ENCODE data around the gene INVS.
"Not testable (repeated sequence)": the region's sequence is repeated elsewhere in the genome, so short reads cannot be mapped to it uniquely, and the experiment has no call there.

The INVS gene

DNA sequence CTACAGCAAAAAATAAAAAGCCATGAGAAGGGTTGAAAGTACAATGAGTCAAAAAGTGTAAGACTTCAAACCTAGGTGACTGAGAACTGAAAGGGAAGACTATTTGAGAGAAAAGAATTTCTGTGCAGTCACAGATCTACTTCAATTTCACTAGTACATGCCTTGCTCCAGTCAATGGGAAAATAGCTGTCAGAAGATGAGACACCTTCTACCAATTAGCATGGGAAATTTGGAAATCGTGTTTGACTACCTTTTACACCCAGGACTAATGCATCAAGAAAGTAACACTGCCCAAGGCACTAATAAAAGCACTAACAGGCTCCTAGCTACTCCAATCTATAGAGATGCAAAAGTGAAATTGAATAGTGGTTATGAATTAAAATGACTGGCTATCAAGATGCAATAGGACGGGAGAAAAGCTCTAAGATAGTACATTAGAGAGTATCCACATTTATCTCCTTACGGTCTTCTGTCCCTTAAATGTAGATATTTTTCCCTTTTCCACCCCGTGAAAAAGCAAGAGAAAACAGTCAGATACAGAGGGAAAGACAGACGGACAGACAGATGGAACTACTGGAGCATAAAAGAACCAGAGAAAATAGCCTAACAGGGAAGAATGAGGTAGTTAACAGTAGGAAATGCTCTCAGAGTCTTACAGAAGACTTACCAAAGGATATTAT is 15.5 kb upstream of the INVS start:
- no peak for DNase-seq (ENCODE audit: low read depth, low spot score)
- no CpG with 5 or more reads among the region's 5 CpGs for WGBS (ENCODE audit: insufficient coverage, insufficient read length)
- no peak overlapping the region for H3K4me3 ChIP-seq (ENCODE audit: low read length)
- H3K36me3 ChIP-seq (ENCODE audit: control insufficient read depth, insufficient read depth, low read length), result no peaks in the 10 kb centered on the region
- no peaks in the 10 kb centered on the region; the same call in 1 of the 2 replicates for H3K4me1 ChIP-seq (ENCODE audit: control insufficient read depth, insufficient read depth, low read length)
- no peak overlapping the region for H3K27ac ChIP-seq (ENCODE audit: low read length)
- no peaks in the 10 kb centered on the region for H3K27me3 ChIP-seq (ENCODE audit: control insufficient read depth, insufficient read depth, low read length)
- no peaks in the 10 kb centered on the region for H3K9me3 ChIP-seq (ENCODE audit: control insufficient read depth, insufficient read depth, low read length)

DNA sequence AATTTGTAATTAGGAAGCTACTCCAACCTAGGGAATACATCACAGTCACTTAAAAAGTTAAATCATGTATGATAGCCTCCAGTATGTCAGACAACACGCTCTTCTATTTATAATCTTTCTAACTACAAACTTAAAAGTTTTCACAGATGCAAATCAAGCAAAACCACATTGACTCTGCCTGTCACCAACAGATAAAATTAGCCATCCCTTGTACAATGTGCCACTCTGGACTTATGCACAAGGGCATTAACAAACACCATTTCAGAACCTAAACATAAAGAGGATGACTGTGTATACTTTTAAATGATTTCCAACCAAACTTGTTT is 15.0 kb upstream of the INVS start:
- no peak overlapping the region for H3K4me3 ChIP-seq (ENCODE audit: low read length)
- no CpG with 5 or more reads among the region's 1 CpG for WGBS (ENCODE audit: insufficient coverage, insufficient read length)
- no peaks in the 10 kb centered on the region; the same call in 1 of the 2 replicates for H3K4me1 ChIP-seq (ENCODE audit: control insufficient read depth, insufficient read depth, low read length)
- no peak for DNase-seq (ENCODE audit: low read depth, low spot score)
- no peaks in the 10 kb centered on the region for H3K36me3 ChIP-seq (ENCODE audit: control insufficient read depth, insufficient read depth, low read length)
- H3K27ac ChIP-seq (ENCODE audit: low read length), result no peak overlapping the region
- no peaks in the 10 kb centered on the region for H3K27me3 ChIP-seq (ENCODE audit: control insufficient read depth, insufficient read depth, low read length)
- no peaks in the 10 kb centered on the region for H3K9me3 ChIP-seq (ENCODE audit: control insufficient read depth, insufficient read depth, low read length)

DNA sequence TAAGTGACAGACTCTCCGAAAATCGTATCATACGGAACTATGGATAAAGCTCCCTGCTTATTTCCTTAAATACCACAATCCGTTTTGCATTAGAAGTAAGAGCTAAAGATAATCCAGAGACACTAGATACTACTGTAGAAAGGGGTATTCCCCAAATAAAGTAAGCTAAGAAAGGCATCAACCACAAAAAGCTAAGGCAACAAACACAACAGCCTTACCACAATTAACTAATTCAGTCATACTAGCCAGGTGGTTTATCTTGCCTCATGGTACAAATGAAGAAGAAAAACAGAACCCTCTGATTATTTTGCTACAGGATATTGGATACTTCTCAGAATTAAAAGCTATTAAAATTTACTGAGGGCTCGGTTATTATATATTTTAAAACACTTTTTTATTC is 14.3 kb upstream of the INVS start:
- H3K4me1 ChIP-seq (ENCODE audit: control insufficient read depth, insufficient read depth, low read length), result no peaks in the 10 kb centered on the region; the same call in 1 of the 2 replicates
- H3K27me3 ChIP-seq (ENCODE audit: control insufficient read depth, insufficient read depth, low read length), result no peaks in the 10 kb centered on the region
- H3K4me3 ChIP-seq (ENCODE audit: low read length), result no peak overlapping the region
- DNase-seq (ENCODE audit: low read depth, low spot score), result no peak
- no peaks in the 10 kb centered on the region for H3K9me3 ChIP-seq (ENCODE audit: control insufficient read depth, insufficient read depth, low read length)
- no peaks in the 10 kb centered on the region for H3K36me3 ChIP-seq (ENCODE audit: control insufficient read depth, insufficient read depth, low read length)
- no peak overlapping the region for H3K27ac ChIP-seq (ENCODE audit: low read length)
- WGBS (ENCODE audit: insufficient coverage, insufficient read length), result no CpG with 5 or more reads among the region's 5 CpGs

DNA sequence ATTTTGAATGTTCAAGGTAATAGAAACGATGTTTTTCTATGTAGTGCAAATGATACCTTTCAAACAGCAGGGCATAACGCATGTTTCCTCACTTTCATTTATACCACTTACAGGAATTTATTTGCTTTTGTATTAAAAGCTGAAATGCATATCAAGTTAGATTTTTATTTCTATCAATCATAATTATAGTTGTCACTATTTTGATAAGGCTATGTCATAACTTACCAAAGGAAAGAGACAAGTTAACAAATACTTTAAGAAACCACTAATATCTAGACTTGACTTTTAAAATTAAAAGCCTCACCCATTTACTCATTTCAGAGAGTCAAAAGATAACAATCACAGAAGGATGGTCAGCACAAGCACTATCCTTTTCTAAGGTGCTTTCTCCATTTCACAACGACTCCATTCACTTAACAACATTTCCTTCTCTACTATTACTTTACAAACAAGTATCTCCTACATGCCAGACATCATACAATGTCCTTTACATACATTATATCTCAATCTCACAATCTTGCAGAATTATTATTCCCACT is 12.9 kb upstream of the INVS start:
- Histone ChIP-seq H3K27ac (ENCODE audit: low read length) (no peak overlapping the region), H3K9me3 (ENCODE audit: control insufficient read depth, insufficient read depth, low read length) (no peaks in the 10 kb centered on the region), H3K4me1 (ENCODE audit: control insufficient read depth, insufficient read depth, low read length) (no peaks in the 10 kb centered on the region; the same call in 1 of the 2 replicates), H3K4me3 (ENCODE audit: low read length) (no peak overlapping the region), H3K36me3 (ENCODE audit: control insufficient read depth, insufficient read depth, low read length) (no peaks in the 10 kb centered on the region), H3K27me3 (ENCODE audit: control insufficient read depth, insufficient read depth, low read length) (no peaks in the 10 kb centered on the region)
- DNase-seq (ENCODE audit: low read depth, low spot score), result no peak
- 100% methylated on average over 1 of the region's 3 CpGs for WGBS (ENCODE audit: insufficient coverage, insufficient read length)

DNA sequence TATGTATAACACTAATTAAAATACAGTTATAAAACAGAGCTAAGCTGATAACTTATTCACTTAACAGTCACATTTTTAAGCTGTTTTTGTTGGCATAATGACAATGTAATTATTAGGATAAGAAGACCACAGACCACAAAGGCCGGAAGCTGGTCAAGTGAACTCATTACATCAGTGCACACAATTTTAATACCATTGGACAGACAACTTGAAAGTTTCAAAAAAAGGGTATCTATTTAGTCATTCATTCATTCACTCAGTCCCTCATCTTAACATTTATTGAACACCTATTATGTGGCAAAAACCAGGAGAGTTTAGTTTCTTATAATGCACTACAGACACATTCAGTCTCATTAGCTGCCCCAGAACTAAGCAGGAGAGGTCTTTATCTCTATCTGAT is 11.8 kb upstream of the INVS start:
- Histone ChIP-seq H3K27ac (ENCODE audit: low read length) (no peak overlapping the region), H3K36me3 (ENCODE audit: control insufficient read depth, insufficient read depth, low read length) (no peaks in the 10 kb centered on the region), H3K9me3 (ENCODE audit: control insufficient read depth, insufficient read depth, low read length) (no peaks in the 10 kb centered on the region), H3K27me3 (ENCODE audit: control insufficient read depth, insufficient read depth, low read length) (no peaks in the 10 kb centered on the region), H3K4me1 (ENCODE audit: control insufficient read depth, insufficient read depth, low read length) (no peaks in the 10 kb centered on the region; the same call in 1 of the 2 replicates), H3K4me3 (ENCODE audit: low read length) (no peak overlapping the region)
- DNase-seq (ENCODE audit: low read depth, low spot score), result no peak
- WGBS (ENCODE audit: insufficient coverage, insufficient read length), result no CpG with 5 or more reads among the region's 1 CpG

DNA sequence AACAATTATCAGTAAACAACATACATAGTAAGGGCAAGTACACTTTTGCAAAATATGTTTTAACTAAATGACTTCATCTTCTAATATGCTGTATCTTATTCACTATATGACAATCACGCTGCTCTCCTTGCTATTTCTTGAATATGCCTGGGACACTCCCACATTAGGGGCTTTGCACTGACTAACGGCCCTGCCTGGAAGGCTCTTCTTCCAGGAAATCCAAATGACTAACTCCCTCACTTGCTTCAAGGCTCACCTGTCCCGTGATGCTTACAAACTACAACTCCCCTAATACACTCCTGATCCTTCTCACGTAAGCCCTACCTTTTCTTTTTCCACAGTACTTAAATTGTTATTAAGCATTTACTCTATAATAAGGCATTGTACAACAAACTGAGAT is 10.8 kb upstream of the INVS start:
- H3K27me3 ChIP-seq (ENCODE audit: control insufficient read depth, insufficient read depth, low read length), result no peaks in the 10 kb centered on the region
- no CpG with 5 or more reads among the region's 4 CpGs for WGBS (ENCODE audit: insufficient coverage, insufficient read length)

DNA sequence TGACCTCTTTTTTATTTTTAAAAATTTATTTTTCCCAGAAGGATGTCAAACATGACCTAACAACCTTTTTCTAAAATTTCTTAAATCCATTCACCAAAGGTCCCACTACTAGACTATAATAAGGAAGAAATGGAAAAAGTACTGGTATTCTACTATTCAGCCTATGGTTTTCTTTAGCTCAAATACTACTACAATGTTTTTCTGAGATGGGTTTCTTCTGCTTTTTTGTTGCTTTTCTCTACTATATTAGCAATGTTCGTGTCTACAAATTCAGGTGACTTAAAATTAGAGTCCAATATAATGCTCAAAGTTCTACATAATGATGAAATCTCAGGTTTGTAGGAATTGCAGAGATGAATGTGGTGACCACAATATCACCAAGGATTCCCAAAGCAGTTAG is 8.2 kb upstream of the INVS start:
- no CpG with 5 or more reads among the region's 1 CpG for WGBS (ENCODE audit: insufficient coverage, insufficient read length)
- H3K36me3 ChIP-seq (ENCODE audit: control insufficient read depth, insufficient read depth, low read length), result no peaks in the 10 kb centered on the region
- H3K27me3 ChIP-seq (ENCODE audit: control insufficient read depth, insufficient read depth, low read length), result no peaks in the 10 kb centered on the region
- no peak for DNase-seq (ENCODE audit: low read depth, low spot score)
- H3K4me1 ChIP-seq (ENCODE audit: control insufficient read depth, insufficient read depth, low read length), result no peaks in the 10 kb centered on the region
- H3K4me3 ChIP-seq (ENCODE audit: low read length), result no peak overlapping the region
- H3K27ac ChIP-seq (ENCODE audit: low read length), result no peak overlapping the region
- no peaks in the 10 kb centered on the region for H3K9me3 ChIP-seq (ENCODE audit: control insufficient read depth, insufficient read depth, low read length)

More for the DNA sequence above, 10.8 kb upstream of the INVS start:
- Histone ChIP-seq H3K4me1 (ENCODE audit: control insufficient read depth, insufficient read depth, low read length) (no peaks in the 10 kb centered on the region; the same call in 1 of the 2 replicates), H3K4me3 (ENCODE audit: low read length) (no peak overlapping the region), H3K9me3 (ENCODE audit: control insufficient read depth, insufficient read depth, low read length) (no peaks in the 10 kb centered on the region), H3K36me3 (ENCODE audit: control insufficient read depth, insufficient read depth, low read length) (no peaks in the 10 kb centered on the region), H3K27ac (ENCODE audit: low read length) (no peak overlapping the region)
- no peak for DNase-seq (ENCODE audit: low read depth, low spot score)

DNA sequence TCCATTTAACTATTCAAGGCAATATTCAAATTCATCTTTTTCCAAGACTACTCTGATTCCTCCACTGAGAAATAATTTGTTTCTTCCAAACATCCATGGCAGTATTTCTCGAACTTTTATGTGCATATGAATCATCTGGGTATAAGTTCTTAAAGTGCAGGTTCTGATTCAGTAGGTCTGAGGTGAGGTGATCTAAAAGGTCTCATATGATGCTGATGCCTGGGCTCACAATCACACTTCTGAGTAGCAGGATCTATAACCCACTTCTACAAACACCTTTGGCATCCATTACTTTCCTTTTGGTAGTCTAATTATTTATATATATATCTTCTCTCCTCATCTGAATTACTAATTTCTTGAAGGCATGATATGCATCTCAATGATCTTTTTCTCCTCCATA is 7.4 kb upstream of the INVS start:
- no peak overlapping the region for H3K4me3 ChIP-seq (ENCODE audit: low read length)
- H3K36me3 ChIP-seq (ENCODE audit: control insufficient read depth, insufficient read depth, low read length), result no peaks in the 10 kb centered on the region
- no CpG with 5 or more reads among the region's 1 CpG for WGBS (ENCODE audit: insufficient coverage, insufficient read length)
- H3K4me1 ChIP-seq (ENCODE audit: control insufficient read depth, insufficient read depth, low read length), result no peaks in the 10 kb centered on the region
- no peak overlapping the region for H3K27ac ChIP-seq (ENCODE audit: low read length)
- no peaks in the 10 kb centered on the region for H3K9me3 ChIP-seq (ENCODE audit: control insufficient read depth, insufficient read depth, low read length)
- H3K27me3 ChIP-seq (ENCODE audit: control insufficient read depth, insufficient read depth, low read length), result no peaks in the 10 kb centered on the region
- DNase-seq (ENCODE audit: low read depth, low spot score), result no peak

DNA sequence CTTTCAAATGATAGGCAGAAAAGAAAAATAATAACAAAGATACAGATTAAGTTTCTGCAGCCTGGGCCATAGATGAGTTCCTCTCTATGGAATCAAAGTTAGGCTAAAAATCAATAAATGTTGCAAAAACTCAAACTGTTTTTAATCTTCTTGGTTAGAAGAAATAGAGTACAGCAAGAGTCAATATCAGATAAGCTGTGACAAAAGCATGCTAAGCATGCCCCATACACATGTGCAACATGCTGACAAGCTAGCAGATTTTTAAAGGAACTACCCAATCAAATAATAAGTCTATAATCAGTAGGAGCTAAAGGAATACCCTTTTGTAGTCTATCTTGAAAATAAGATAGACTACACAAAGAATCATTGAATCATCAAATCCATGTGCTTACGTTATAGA is 7.0 kb upstream of the INVS start:
- H3K27me3 ChIP-seq (ENCODE audit: control insufficient read depth, insufficient read depth, low read length), result no peaks in the 10 kb centered on the region
- no peaks in the 10 kb centered on the region for H3K9me3 ChIP-seq (ENCODE audit: control insufficient read depth, insufficient read depth, low read length)
- no peak for DNase-seq (ENCODE audit: low read depth, low spot score)
- no peaks in the 10 kb centered on the region for H3K4me1 ChIP-seq (ENCODE audit: control insufficient read depth, insufficient read depth, low read length)
- whole genome bisulfite sequencing (ENCODE audit: insufficient coverage, insufficient read length), result no CpG with 5 or more reads among the region's 1 CpG
- H3K4me3 ChIP-seq (ENCODE audit: low read length), result no peak overlapping the region
- H3K27ac ChIP-seq (ENCODE audit: low read length), result no peak overlapping the region
- no peaks in the 10 kb centered on the region for H3K36me3 ChIP-seq (ENCODE audit: control insufficient read depth, insufficient read depth, low read length)

DNA sequence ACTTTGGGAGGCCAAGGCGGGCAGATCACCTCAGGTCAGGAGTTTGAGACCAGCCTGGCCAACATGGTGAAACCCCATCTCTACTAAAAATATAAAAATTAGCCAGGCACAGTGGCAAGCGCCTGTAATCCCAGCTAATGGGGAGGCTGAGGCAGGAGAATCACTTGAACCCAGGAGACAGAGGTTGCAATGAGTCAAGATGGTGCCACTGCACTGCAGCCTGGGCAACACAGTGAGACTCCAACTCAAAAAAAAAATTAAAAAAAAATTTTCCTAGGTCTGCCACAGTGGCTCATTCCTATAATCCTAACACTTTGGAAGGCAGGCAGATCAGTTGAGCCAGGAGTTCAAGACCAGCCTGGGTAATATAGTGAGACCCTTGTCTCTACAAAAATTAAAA is 4.6 kb upstream of the INVS start:
- not testable (repeated sequence) for H3K4me3 ChIP-seq (ENCODE audit: low read length); H3K27ac ChIP-seq (ENCODE audit: low read length); H3K4me1 ChIP-seq (ENCODE audit: control insufficient read depth, insufficient read depth, low read length); H3K36me3 ChIP-seq (ENCODE audit: control insufficient read depth, insufficient read depth, low read length); H3K27me3 ChIP-seq (ENCODE audit: control insufficient read depth, insufficient read depth, low read length); DNase-seq (ENCODE audit: low read depth, low spot score); H3K9me3 ChIP-seq (ENCODE audit: control insufficient read depth, insufficient read depth, low read length)
- WGBS (ENCODE audit: insufficient coverage, insufficient read length), result no CpG with 5 or more reads among the region's 2 CpGs

DNA sequence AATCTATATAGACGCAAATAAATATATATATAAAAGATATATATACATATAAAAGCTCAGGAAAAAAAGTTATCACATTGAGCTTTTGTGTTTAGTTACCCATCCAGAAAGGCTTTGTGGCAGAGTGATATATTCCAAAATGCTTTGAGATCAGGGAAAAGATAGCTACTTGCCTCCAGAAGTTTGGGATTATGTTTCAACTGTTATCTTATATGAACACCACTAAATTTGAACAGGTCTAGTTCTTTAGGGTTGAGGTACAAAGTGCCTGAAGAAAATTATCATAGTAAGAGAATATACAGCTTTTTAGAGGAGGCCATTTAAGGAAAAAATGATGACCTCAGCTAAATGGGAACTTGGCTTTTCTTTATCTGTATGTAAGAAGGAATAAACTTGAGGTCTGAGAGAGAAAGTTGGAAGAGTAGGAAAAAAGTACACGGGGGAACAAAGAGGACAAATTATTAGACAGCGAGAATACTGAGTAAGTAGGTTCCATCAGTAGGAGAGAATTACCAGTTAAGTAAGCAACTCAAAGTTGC is 2.6 kb upstream of the INVS start:
- DNase-seq (ENCODE audit: low read depth, low spot score), result no peak
- Histone ChIP-seq H3K9me3 (ENCODE audit: control insufficient read depth, insufficient read depth, low read length) (no peaks in the 10 kb centered on the region), H3K4me1 (ENCODE audit: control insufficient read depth, insufficient read depth, low read length) (no peaks in the 10 kb centered on the region), H3K36me3 (ENCODE audit: control insufficient read depth, insufficient read depth, low read length) (no peaks in the 10 kb centered on the region), H3K27me3 (ENCODE audit: control insufficient read depth, insufficient read depth, low read length) (no peaks in the 10 kb centered on the region), H3K4me3 (ENCODE audit: low read length) (no peak overlapping the region), H3K27ac (ENCODE audit: low read length) (no peak overlapping the region)
- no CpG with 5 or more reads among the region's 3 CpGs for WGBS (ENCODE audit: insufficient coverage, insufficient read length)
